Stimulated activated CD8-positive, alpha-beta memory T cell treated with anti-CD3 and anti-CD28 coated beads, Interleukin-7, amount 100 ng/mL, for 24 hours (primary cell): ENCODE data around the gene PARVG.

Experiments used
- DNase-seq: peaks from one replicate; pipeline ENCODE4 v3.0.0-alpha.2; 2020; ENCODE audit warnings: low read depth

Gene PARVG

GRCh38 chr22:44196731-44197131 lies 16.0 kb downstream of the PARVG start:
- no peak for DNase-seq

GRCh38 chr22:44197271-44197670 lies 16.5 kb downstream of the PARVG start:
- no peak for DNase-seq

- DNase-seq: no peak
Observed at GRCh38 chr22:44199164-44199563, 18.4 kb downstream of the PARVG start.

- no peak for DNase-seq
Observed at GRCh38 chr22:44199866-44200265, 19.1 kb downstream of the PARVG start.

GRCh38 chr22:44200451-44200850 lies 19.7 kb downstream of the PARVG start:
- no peak for DNase-seq

- DNase-seq: no peak
Observed at GRCh38 chr22:44200855-44201550, 20.3 kb downstream of the PARVG start.

GRCh38 chr22:44201665-44202064 lies 20.9 kb downstream of the PARVG start:
- no peak for DNase-seq

GRCh38 chr22:44202261-44202789 lies 21.6 kb downstream of the PARVG start:
- DNase-seq: no peak

- no peak for DNase-seq
Observed at GRCh38 chr22:44203203-44203602, 22.5 kb downstream of the PARVG start.

- DNase-seq: no peak
Observed at GRCh38 chr22:44204739-44205515, 24.2 kb downstream of the PARVG start.

- no peak for DNase-seq
Observed at GRCh38 chr22:44205516-44206329, 25.0 kb downstream of the PARVG start.

- DNase-seq: no peak
Observed at GRCh38 chr22:44206330-44206645, 25.6 kb downstream of the PARVG start.

GRCh38 chr22:44206696-44207095 lies 26.0 kb downstream of the PARVG start:
- DNase-seq: no peak

- DNase-seq: no peak
Observed at GRCh38 chr22:44207173-44207980, 26.7 kb downstream of the PARVG start.

GRCh38 chr22:44207981-44208317 lies 27.2 kb downstream of the PARVG start:
- no peak for DNase-seq

GRCh38 chr22:44209343-44209742 lies 28.6 kb downstream of the PARVG start:
- no peak for DNase-seq

GRCh38 chr22:44210722-44211121 lies 30.0 kb downstream of the PARVG start:
- no peak for DNase-seq

- no peak for DNase-seq
Observed at GRCh38 chr22:44211256-44211945, 30.7 kb downstream of the PARVG start.

- no peak for DNase-seq
Observed at GRCh38 chr22:44211946-44212930, 31.5 kb downstream of the PARVG start.

GRCh38 chr22:44212936-44213335 lies 32.2 kb downstream of the PARVG start:
- no peak for DNase-seq
